ENCODE results near the gene ASXL1.
"Not testable (repeated sequence)": the region's sequence is repeated elsewhere in the genome, so short reads cannot be mapped to it uniquely, and the experiment has no call there.

The ASXL1 gene

GRCh38 chr20:32407131-32407750, 49.1 kb downstream of the ASXL1 start:
- DNase-seq (ENCODE audit: low spot score), result not testable (repeated sequence)

- DNase-seq (ENCODE audit: low spot score), result no peak
Measured at GRCh38 chr20:32411955-32412706, 54.0 kb downstream of the ASXL1 start.

GRCh38 chr20:32415494-32415893, 57.4 kb downstream of the ASXL1 start:
- DNase-seq (ENCODE audit: low spot score), result no peak

GRCh38 chr20:32416206-32416605, 58.1 kb downstream of the ASXL1 start:
- no peak for DNase-seq (ENCODE audit: low spot score)

- no peak for DNase-seq (ENCODE audit: low spot score)
Measured at GRCh38 chr20:32418376-32418775, 60.2 kb downstream of the ASXL1 start.

GRCh38 chr20:32421290-32421689, 63.2 kb downstream of the ASXL1 start:
- DNase-seq (ENCODE audit: low spot score), result no peak

GRCh38 chr20:32427996-32428395, 69.9 kb downstream of the ASXL1 start:
- no peak for DNase-seq (ENCODE audit: low spot score)

- no peak for DNase-seq (ENCODE audit: low spot score)
Measured at GRCh38 chr20:32429343-32429742, 71.2 kb downstream of the ASXL1 start.

- DNase-seq (ENCODE audit: low spot score), result no peak
Measured at GRCh38 chr20:32429745-32430360, 71.7 kb downstream of the ASXL1 start.

- DNase-seq (ENCODE audit: low spot score), result no peak
Measured at GRCh38 chr20:32431457-32431856, 73.3 kb downstream of the ASXL1 start.

GRCh38 chr20:32432277-32432676, 74.1 kb downstream of the ASXL1 start:
- no peak for DNase-seq (ENCODE audit: low spot score)

GRCh38 chr20:32433311-32434021, 75.3 kb downstream of the ASXL1 start:
- DNase-seq (ENCODE audit: low spot score), result no peak

GRCh38 chr20:32434434-32434833, 76.3 kb downstream of the ASXL1 start:
- no peak for DNase-seq (ENCODE audit: low spot score)

- DNase-seq (ENCODE audit: low spot score), result no peak
Measured at GRCh38 chr20:32435449-32436107, 77.4 kb downstream of the ASXL1 start.

GRCh38 chr20:32436142-32436861, 78.2 kb downstream of the ASXL1 start:
- DNase-seq (ENCODE audit: low spot score), result no peak

GRCh38 chr20:32436968-32437367, 78.8 kb downstream of the ASXL1 start:
- no peak for DNase-seq (ENCODE audit: low spot score)

- no peak for DNase-seq (ENCODE audit: low spot score)
Measured at GRCh38 chr20:32437391-32438074, 79.4 kb downstream of the ASXL1 start.

- DNase-seq (ENCODE audit: low spot score), result no peak
Measured at GRCh38 chr20:32438331-32438858, 80.3 kb downstream of the ASXL1 start.

GRCh38 chr20:32439132-32439829, 81.2 kb downstream of the ASXL1 start:
- DNase-seq (ENCODE audit: low spot score), result no peak

All from Ammon's horn (tissue), 1 donor.